SW 1271 (cell line): ENCODE measurements around the gene NSUN7.
"Not testable (repeated sequence)": the region's sequence is repeated elsewhere in the genome, so short reads cannot be mapped to it uniquely, and the experiment has no call there.

Source experiments
- DNase-seq, 2 experiments: peaks; one replicate each; lab custom pipeline; 2025; lab: John Stamatoyannopoulos, UW

Gene NSUN7

DNA sequence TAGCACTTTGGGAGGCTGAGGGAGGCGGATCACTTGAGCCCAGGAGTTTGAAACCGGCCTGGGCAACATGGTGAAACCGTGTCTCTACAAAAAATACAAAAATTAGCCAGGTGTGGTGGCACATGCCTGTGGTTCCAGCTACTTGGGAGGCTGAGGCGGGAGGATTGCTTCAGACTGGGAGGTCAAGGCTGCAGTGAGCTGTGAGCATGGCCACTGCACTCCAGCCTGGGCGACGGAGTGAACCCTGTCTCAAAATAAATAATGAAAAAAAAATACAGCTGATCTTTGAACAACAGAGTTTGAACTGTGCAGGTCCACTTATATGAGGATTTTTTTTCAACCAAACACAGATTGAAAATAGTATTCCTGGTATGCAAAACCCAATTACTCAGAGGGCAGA is 67.4 kb downstream of the NSUN7 start:
- not testable (repeated sequence) for DNase-seq

DNA sequence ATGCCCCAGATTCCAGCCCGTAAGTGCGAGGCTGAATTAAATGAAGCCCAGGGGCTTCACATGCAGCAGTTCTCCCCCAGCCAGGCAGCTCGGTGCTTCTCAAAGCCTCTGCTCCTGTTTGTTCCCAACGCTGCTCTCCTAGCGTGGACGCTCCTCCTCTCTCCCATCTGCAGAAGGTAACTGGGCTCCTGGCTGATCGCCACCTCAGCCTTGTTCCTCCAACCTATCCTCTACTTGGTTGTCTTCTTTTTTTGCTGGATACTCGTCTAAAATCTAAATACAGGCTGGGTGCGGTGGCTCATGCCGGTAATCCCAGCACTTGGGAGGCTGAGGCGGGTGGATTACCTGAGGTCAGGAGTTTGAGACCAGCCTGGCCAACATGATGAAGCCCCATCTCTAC is 70.3 kb downstream of the NSUN7 start:
- DNase-seq: no peak

DNA sequence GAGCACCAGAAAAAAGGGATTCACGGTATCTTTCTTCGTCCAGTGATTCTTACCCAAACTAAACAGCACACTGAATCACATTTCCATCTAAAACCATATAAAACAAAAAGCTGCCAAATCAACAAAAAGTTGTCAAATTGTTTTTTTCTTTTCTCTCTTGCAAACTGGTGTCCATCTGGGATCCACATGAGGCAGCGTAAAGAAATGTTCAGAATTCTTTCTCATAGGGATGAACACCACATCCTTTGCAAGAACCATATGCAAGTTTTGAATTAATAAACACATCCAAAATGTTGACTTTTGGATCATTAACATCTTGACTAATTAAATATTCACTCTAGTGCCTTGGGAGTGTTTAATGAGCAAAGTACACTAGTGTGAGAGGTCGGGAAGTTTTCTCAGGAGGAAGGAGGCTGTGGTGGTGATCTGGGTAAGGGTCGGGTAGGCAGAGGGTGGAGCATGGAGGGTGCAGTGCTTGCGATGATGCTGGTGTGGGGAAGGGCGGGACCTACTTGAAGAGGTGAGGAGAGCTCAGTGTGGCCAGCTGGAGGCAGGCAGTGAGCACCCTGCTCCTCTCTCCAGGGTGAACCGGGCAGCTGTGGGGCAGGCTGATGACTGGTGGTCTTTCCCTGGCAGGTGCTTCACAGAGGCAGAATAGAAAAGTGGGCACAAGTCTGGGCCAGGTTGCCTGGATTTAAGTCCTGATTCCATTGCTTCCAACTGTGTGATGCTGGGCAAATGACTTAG is 72.8 kb downstream of the NSUN7 start:
- no peak for DNase-seq

DNA sequence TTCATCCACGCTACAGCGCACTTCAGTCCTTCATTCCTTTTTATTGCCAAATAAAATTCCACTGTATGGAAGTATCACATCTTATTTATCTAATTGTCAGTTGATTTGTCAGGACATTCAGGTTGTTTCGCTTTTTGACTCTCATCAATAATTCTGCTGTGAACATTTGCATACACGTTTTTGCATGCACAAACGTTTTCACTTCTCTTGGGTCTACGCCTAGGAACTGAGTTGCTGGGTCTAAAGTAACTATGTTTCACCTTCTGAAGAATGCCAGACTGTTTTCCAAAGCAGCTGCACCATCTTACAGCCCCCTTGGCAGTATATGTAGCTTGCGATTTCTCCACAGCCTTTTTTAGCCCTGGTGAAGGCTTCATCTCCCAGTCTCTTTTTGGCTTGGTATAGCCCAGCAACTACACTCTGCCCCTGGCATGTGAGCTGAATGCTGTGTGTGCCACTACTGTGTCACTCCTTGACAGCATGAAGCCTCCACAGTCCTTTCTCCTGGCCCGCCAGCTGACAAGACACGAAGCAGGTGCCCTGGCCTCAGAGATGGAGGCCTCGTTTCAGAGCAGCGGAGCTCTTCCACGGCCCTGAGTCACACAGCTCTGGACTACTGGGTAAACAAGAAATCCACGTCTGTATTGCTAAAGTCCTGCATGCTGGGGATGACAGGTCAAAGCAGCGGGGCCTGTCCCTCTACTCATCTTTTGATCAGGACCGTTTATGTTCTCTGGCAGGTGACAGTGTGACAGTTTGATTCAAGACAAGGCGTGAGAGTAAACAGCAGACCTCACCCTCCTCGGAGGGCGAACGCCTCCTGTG is 75.5 kb downstream of the NSUN7 start:
- no peak for DNase-seq

DNA sequence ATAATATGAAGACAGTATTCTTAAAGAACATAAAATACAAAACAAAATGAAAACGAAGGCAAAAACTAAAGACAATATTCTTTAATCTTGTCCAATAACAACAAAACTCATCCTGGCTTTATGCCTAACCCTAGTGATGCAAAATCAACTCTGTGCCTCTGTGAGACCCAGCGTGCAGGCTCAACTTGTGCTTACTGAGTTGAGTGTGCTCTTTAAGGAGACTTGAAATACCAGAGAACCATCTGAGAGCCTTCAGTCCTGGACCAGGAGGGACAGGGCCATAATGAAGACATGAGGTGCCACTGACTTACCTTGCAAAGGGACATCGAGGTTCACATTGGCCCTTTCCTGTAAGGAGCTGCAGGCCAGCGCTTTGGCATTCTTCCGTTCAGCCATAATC is 77.1 kb downstream of the NSUN7 start:
- DNase-seq: no peak

DNA sequence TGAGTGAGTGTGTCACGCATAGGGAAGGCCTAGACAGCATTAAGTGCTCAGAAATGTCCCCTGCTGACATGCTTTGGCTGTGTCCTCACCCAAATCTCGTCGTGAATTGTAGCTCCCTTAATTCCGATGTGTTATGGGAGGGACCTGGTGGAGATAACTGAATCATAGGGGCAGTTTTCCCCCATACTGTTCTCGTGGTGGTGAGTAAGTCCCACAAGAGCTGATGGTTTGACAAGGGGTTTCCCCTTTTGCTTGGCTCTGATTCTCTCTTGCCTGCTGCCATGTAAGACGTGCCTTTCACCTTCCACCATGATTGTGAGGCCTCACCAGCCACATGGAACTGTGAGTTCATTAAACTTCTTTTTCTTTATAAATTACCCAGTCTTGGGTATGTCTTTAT is 78.0 kb downstream of the NSUN7 start:
- DNase-seq: no peak

DNA sequence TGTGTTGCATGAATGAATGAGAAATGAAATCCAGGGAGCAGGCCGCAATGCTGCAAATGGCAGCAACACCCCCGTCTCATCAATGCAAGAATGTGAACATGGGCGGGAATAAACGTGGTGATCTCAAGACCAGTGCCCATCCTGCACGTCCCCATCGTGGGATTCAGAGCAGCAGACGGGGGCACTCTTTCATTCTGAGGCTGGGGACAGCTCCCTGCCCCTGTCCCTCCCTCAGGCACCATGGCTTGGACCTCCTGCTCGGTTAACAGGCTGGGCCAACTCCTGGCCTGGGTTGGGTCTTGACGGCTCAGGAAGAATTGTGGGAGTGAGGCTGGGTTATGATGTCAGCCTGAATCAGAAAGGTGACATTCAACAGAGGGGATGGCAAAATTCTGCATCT is 78.9 kb downstream of the NSUN7 start:
- DNase-seq: no peak

DNA sequence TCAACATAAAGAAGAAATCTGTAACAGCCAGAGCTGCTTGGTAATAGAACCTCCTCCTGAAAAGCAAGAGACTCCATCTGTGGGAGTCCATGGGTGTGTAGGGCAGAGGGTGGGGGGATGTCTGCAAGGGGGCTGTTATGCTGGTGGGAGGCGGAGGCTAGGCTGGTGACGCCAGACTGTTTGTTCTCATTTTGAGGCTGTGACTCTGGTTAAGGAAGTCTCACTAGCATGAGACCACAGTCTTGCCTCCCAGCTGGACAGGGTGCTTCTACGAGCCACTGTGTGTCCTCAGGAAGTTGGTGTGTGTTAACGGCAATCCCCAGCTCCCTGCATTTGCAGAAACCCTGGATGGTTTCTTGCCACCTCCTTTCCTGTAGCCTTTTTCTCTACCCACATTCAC is 79.8 kb downstream of the NSUN7 start:
- no peak for DNase-seq

DNA sequence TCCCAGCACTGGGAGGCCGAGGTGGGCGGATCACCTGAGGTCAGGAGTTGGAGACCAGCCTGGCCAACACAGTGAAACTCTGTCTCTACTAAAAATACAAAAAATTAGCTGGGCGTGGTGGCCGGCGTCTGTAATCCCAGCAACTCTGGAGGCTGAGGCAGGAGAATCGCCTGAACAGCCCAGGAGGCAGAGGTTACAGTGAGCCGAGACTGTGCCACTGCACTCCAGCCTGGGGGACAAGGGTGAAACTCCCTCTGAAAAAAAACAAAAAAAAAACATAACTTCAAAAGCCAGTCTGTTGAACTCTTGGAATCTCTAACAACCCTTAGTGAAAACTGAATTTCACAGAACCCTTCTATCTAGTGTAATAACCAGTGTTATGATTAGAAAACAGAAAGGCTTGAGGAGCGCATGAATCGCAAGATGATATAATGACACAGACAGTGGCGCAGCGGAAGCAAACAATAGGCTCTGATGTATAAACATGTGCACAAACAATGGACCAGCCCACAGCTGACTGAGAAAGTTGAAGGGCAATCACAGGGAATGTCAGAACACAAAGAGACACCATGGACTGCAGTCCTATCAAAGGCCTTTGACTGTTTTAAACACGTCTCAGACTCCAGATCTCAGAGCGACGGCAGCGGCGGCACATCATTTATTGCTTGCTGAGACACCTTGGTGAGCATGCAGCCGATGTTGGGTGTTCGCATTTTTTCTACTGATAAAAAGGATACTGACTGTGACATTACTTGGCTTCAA is 81.6 kb downstream of the NSUN7 start:
- no peak for DNase-seq

DNA sequence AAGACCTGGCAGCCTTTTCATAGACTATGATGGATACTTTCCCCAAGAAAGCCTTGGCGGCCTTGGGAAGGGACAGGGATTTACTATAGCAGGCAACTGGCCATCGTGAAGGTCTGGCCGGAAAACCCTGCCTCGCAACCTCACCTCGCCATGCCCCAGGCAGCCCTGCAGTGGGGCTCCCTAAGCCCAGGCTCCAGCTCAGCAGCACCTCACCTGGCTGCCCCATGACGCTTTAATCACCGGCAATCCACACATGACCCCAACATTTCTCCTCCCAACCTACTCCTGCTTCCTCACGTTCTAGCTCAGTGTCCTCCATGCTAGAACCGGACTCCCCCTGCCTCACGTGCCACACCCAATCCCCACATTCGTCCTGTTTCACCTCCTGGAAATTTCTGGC is 82.4 kb downstream of the NSUN7 start:
- DNase-seq: no peak

DNA sequence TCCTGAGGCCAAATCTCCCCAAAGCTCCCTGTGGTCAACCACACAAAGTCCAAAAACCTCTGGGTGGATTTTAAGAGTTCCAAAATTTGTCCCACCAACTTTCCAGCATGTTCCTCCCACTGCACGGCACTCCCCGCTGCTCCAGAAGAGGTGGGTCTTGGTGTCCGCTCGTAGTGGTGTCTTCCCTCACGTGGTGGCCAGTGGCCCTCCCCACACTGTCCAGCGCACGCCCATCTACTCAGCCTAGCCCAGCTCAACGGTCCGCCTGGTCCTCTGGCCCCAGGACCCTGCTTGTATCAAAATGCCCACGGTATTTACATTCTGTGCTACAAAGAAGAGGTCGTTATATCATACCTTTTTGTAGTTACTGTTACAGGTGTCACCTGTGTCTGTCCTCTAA is 83.5 kb downstream of the NSUN7 start:
- no peak for DNase-seq

DNA sequence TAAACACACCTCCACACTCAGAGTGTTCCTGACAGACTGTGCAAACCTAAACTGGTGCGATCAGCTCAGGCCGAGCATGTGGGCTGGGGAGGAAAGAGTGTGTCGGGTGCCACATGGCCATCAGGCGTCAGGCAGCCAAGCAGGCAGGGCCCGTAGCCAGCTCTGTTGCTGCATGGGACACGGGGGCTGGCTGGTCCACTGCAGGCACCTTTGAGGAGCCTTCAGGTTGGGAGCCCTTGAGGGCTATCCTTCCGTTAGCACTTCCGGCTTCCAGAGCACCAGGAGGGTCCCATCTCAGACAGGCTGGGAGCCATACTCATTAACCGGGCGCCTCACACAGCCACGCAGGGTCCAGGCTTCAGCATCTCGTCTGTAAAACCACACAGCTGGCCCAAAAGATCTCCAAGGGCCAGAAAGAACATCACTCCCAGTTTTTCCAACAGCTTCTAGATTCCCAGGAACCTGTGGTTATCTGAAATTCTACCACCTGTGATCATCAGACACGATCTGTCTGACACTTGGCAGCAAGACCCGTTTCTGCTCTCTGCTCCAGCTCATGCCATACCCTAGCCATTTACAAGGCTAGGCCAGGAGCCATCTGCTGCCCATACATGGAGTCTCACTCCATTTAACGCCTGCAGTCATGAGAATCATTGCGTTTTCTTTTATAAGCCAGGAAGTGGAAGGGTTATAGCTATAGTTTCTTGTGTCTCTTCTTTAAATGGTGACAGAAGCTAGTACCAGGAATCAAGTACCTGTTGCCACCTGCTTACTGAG is 87.5 kb downstream of the NSUN7 start:
- DNase-seq: no peak

DNA sequence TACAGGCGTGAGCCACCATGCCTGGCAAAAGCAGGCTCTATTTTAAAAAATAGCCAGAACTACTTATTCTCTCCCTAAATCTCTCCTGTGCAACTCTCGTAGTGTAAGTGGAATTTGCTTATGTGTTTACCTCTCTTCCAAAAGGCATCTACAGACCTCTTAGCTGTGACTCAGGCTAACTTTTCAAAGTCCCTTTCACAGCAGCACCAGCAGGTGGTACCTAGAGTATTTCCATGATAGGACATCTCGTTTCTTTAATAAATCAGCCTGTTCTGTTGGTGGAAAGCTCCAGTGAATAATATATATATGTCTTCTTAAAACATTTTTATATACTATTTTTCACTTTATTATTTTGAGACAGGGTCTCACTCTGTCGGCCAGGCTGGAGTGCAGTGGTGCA is 89.0 kb downstream of the NSUN7 start:
- no peak for DNase-seq

DNA sequence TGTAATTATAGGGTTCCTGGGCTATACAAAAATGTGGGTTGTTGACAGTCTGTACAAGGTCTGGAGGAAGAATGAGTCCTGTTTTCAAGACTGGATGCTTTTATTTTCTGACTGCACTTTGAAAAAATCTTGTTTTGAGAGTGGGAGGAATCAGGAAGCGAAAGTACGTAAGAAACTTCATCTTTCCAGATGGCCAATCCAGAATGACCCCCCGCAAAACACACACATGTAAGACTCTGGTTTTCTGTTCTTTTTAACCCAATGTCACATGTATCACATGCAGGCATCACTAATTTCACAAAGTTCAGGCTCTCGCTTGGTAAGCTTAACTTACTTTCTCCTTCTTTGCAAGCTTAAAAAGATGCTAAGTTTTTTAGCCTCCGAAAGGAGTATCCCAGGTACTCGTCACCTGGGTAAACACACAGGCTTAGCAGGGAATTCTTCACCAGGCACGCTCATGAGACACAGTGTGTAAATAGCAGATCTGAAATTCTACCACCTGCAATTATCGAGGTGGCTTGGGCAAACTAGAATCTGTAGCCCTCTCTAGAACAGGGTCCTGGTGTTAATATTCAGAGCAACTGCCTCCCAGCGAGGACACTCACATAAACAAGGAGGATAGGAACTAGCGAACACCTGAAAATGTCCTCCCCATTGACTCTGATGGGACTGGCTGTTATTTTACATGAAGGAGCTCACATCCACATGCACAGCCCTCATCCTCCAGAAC is 90.7 kb downstream of the NSUN7 start:
- no peak for DNase-seq

DNA sequence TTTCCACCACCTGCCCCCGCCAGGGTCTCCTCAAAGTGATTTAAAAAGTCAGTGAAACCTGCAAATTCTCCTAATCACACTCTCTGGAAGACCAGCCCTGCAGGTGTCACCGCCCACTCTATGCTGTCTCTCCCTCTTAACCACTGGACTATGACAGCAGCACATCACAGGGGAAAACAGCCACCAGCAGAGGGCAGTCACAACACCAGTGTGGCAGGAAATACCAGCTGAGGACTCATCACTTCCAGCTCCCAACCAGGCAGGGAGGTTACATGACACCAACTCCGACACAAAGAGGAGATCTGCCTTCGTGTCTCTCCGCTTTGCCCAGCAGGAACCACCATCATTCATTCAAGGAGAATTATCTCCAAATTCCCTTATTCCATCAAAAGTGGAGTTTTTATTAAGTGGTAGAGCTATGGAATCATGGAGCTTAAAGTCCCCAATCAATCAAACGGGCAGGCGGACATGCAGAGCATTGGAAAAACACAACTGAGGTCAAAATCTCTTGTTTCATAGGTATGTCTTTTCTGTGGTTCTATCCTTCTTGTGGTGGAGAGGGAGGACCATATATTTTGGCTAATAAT is 91.3 kb downstream of the NSUN7 start:
- DNase-seq: peak; percentile 78 to 90

DNA sequence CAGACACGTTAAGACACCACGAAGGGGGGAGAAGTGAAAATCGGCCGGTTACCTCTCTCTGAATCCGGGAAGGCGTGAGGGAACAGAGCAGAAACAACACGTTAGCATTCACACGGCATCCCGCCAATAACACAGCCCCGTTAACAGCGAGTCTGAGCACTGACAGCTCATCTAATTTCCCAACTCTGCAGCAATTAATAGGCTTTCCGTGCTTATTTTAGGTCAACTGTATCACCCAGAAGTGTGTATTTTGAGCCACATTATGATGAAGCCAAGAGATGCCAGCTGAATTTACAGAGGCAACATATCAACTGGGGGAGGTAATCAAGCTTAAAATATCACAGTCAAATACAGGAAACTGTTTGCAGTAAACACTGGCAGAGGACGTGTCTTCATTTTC is 92.6 kb downstream of the NSUN7 start:
- no peak for DNase-seq

DNA sequence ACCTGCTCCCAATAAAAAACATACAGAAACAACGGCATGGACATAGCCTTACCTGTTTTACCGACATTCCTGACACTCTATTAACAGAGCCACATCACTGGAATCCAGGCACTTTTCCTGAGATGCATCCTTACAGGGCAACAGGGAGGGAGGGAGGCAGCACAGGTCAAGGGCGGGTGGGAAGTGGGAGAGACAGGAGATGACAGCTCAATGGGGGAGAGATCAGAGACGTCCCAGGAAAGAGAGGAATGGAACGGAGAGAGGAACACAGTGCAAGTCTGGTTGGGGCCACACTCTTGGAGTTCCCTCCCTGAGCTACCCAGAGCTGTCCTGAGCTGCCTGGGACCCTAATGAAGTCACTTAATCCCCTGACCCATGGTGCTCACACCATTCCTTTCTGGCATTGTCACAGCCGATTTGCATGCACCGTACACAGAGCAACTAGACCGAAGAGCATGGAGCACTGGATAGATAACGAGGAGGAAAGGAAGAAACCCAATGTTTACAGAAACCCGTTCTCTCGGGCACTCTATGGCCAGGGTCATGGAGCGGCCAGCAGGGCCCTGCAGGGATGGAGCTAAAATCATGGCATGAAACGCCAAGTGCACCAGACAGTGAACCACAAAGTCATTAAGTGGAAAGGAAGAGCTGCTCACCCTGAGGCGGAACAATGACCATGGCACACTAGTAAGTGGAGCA is 93.1 kb downstream of the NSUN7 start:
- DNase-seq: no peak

DNA sequence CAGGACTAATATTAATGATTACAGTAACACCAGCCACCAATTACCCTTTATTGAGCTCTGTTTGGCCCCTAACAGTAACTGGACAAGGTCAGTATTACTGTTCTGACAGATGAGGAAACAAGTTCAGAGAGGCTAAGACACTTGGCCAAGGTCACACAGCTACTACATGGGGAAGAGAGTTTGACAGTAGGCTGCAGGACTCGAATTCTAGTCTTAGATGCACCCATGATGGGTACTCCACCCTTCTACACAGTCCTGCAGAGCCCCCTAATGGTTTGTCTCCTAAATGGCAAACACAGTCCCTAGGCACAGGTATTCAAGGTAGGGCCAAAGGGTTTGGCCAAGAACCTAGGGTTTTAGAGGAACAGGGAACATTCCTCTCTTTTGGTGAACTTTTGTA is 93.9 kb downstream of the NSUN7 start:
- no peak for DNase-seq

DNA sequence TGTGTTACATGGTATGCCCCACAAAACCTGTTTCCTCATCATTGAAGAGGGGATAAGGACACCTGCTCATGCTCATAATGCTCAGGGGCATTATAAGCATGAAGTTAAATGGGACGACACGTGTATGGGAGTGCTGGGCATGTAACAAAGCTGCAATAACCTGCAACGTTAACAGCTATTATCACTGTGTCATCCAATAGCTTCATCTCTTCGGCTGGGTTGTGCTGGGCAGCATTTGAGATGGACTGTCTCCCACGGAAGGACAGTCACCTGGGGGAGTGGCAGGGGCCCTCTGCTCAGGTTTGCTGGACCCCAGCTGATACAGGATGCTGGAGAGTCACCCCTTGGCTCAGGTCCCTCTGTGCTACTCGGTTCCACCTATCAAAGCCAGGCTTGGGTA is 94.5 kb downstream of the NSUN7 start:
- no peak for DNase-seq

DNA sequence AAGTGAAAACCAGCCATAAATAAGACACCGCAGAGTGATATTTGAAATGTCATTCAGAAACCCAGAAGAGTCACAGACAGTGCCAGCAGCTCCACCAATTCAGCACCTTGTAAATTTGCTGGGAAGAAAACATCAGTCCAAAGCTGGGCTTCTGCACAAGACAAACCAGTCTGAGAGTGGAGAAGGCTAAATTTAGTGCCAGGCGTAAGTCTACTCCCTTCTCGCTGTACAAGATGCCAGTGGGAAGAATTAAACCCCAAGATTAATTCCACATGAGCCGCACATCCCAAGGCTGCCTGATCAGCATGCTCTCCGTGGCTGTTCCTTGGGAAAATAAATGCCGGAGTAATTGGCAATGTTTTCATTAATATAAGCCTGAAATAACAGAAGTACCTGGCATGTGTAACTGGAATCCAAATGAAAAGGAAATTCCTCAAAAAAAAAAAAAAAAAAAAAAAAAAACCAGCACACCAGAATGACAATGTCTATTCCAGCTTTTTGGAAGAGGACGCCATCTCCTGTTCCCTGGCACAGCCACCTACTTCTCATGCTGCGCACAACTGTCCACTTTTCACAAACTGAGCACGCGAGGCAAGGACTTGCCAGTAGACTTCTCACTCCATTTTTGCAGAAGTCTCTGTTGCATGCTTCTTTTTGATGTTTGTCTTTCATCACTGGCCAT is 95.5 kb downstream of the NSUN7 start:
- no peak for DNase-seq
